HCT116 (cell line): ENCODE measurements around the gene PAQR6. TPM values are rescaled to one million over a fixed set of nuclear protein-coding genes. Genes with fewer than 3 reads are reported as not detected.

Experiments used
- ATAC-seq: fragments of 200-7000 bp; cut with Tn5 transposase; 2 replicates; pipeline ENCODE4 v1.9.1; 2020; ENCODE audit warnings: mild to moderate bottlenecking, moderate library complexity
- BruUV-seq: library from RNA; stranded (reverse); fragments of 400-500 nt; replicated peaks from 2 replicates; lab custom pipeline; 2021; lab: Mats Ljungman, UMichigan
- CTCF ChIA-PET: fragments of 300-600 bp; sonication (Branson Sonifier 250); formaldehyde crosslinking; loops from one replicate; lab custom pipeline; 2021; ENCODE audit warnings: antibody characterized with exemption; lab: Charles Lee
- POLR2A ChIA-PET: fragments of 300-600, 350-600 bp; sonication (Branson Sonifier 250); formaldehyde crosslinking; loops from one replicate; lab custom pipeline; 2021; ENCODE audit warnings: antibody characterized with exemption; lab: Charles Lee
- RAD21 ChIA-PET, 2 experiments: fragments of 300-600 bp; sonication (Branson Sonifier 250); formaldehyde crosslinking; loops; one replicate each; lab custom pipeline; 2023; ENCODE audit warnings: low total read pairs in 2 of 2; ENCODE audit not compliant: uncharacterized antibody in 2 of 2, unreplicated experiment in 2 of 2, low non-redundant PET in 1 of 2; lab: Charles Lee
- DNase-seq: peaks from one replicate; pipeline ENCODE4 v3.0.0-alpha.2; 2010; ENCODE audit warnings: low read depth, low spot score
- H2AFZ ChIP-seq: fragments of 200-600 bp; shearing (Covaris generic), sonication (generic); 2 replicates; pipeline ENCODE4 v1.6.1; 2017; ENCODE audit warnings: low read depth, mixed run types, mixed read lengths, antibody characterized with exemption, low read length; ENCODE audit not compliant: poor library complexity, severe bottlenecking
- H3K27ac ChIP-seq: 2 replicates; pipeline ENCODE4 v1.5.1; 2012; ENCODE audit warnings: low read depth, low read length
- H3K27me3 ChIP-seq: fragments of 200-600 bp; sonication (generic); 2 replicates; pipeline ENCODE4 v1.6.1; 2016; ENCODE audit warnings: mixed run types, low read length, mixed read lengths; ENCODE audit not compliant: insufficient read depth
- H3K36me3 ChIP-seq, 2 experiments: fragments of 200-500 bp in 1 of 2; fragments of 200-600 bp in 1 of 2; sonication (Bioruptor generic) in 1 of 2; sonication (generic) in 1 of 2; 2 replicates each; pipeline versions ENCODE4 v1.5.1 to v1.6.1; 2014 to 2016; ENCODE audit warnings: low read length in 2 of 2, inconsistent platforms in 1 of 2, mixed read lengths in 1 of 2, mixed run types in 1 of 2; ENCODE audit not compliant: insufficient read depth in 2 of 2, control insufficient read depth in 1 of 2
- H3K4me1 ChIP-seq, 2 experiments: fragments of 200-600 bp in 1 of 2; sonication (generic) in 1 of 2; 2 replicates each; pipeline versions ENCODE4 v1.5.1 to v1.6.1; 2012 to 2017; ENCODE audit warnings: low read length in 2 of 2, inconsistent platforms in 1 of 2, mild to moderate bottlenecking in 1 of 2, mixed read lengths in 1 of 2, mixed run types in 1 of 2, moderate library complexity in 1 of 2; ENCODE audit not compliant: insufficient read depth in 2 of 2, control insufficient read depth in 1 of 2
- H3K4me2 ChIP-seq: fragments of 200-600 bp; sonication (generic); 2 replicates; pipeline ENCODE4 v1.6.1; 2017; ENCODE audit warnings: mixed run types, low read length, mixed read lengths
- H3K4me3 ChIP-seq, 2 experiments: fragments of 200-600 bp in 1 of 2; sonication (generic) in 1 of 2; replicated peaks in 1 of 2; 2 replicates each; pipeline ENCODE4 v1.5.1; 2011 to 2016; ENCODE audit warnings: low read length in 2 of 2, control low read depth in 1 of 2, low read depth in 1 of 2, mild to moderate bottlenecking in 1 of 2, mixed read lengths in 1 of 2, mixed run types in 1 of 2
- H3K79me2 ChIP-seq: fragments of 200-600 bp; sonication (generic); 2 replicates; pipeline ENCODE4 v1.6.1; 2017; ENCODE audit warnings: mild to moderate bottlenecking, mixed run types, low read length, moderate library complexity, mixed read lengths; ENCODE audit not compliant: insufficient read depth
- H3K9ac ChIP-seq: fragments of 200-600 bp; sonication (generic); 2 replicates; pipeline ENCODE4 v1.6.1; 2016; ENCODE audit warnings: low read length, mixed read lengths
- H3K9me2 ChIP-seq: fragments of 200-600 bp; sonication (generic), shearing (Covaris generic); 2 replicates; pipeline ENCODE4 v1.6.1; 2017; ENCODE audit warnings: mixed run types, mild to moderate bottlenecking, moderate library complexity; ENCODE audit not compliant: insufficient read depth
- H3K9me3 ChIP-seq, 2 experiments: fragments of 200-500 bp in 1 of 2; fragments of 200-600 bp in 1 of 2; sonication (Bioruptor generic) in 1 of 2; sonication (generic) in 1 of 2; 2 replicates each; pipeline ENCODE4 v1.6.1; 2014 to 2017; ENCODE audit warnings: low read length in 2 of 2, mixed read lengths in 2 of 2, inconsistent platforms in 1 of 2, low read depth in 1 of 2, mild to moderate bottlenecking in 1 of 2, mixed run types in 1 of 2, moderate library complexity in 1 of 2; ENCODE audit not compliant: control insufficient read depth in 1 of 2, insufficient read depth in 1 of 2
- H4K20me1 ChIP-seq: fragments of 200-600 bp; sonication (generic), shearing (Covaris generic); 2 replicates; pipeline ENCODE4 v1.6.1; 2017; ENCODE audit warnings: mixed run types, mild to moderate bottlenecking, moderate library complexity; ENCODE audit not compliant: insufficient read depth
- CBX3 ChIP-seq: IDR thresholded peaks from 2 replicates; pipeline ENCODE4 v1.6.1; 2012; ENCODE audit warnings: low read depth
- EGR1 ChIP-seq: IDR thresholded peaks from 2 replicates; pipeline ENCODE4 v1.6.1; 2012; ENCODE audit warnings: low read depth
- ELF1 ChIP-seq: IDR thresholded peaks from 2 replicates; pipeline ENCODE4 v1.6.1; 2012; ENCODE audit warnings: low read depth, borderline replicate concordance
- FOSL1 ChIP-seq: IDR thresholded peaks from 2 replicates; pipeline ENCODE4 v1.6.1; 2012; ENCODE audit warnings: low read depth
- JUND ChIP-seq: IDR thresholded peaks from 2 replicates; pipeline ENCODE4 v1.6.1; 2012
- POLR2A ChIP-seq: IDR thresholded peaks from 2 replicates; pipeline ENCODE4 v1.7.0; 2011; ENCODE audit warnings: borderline replicate concordance; ENCODE audit not compliant: insufficient read depth, insufficient read length; ENCODE audit errors: extremely low read depth
- RAD21 ChIP-seq: IDR thresholded peaks from 2 replicates; pipeline ENCODE4 v1.6.1; 2012; ENCODE audit warnings: low read depth, mild to moderate bottlenecking
- SIN3A ChIP-seq: IDR thresholded peaks from 2 replicates; pipeline ENCODE4 v1.6.1; 2012; ENCODE audit warnings: low read depth
- SRF ChIP-seq: IDR thresholded peaks from 2 replicates; pipeline ENCODE4 v1.6.1; 2012; ENCODE audit warnings: low read depth
- YY1 ChIP-seq: IDR thresholded peaks from 2 replicates; pipeline ENCODE4 v1.6.1; 2011; ENCODE audit warnings: low read length, low read depth, moderate library complexity, mild to moderate bottlenecking; ENCODE audit not compliant: insufficient replicate concordance; ENCODE audit errors: extremely low read depth
- ZFX ChIP-seq: fragments of 450-650 bp; IDR thresholded peaks from 2 replicates; pipeline ENCODE4 v1.6.1; 2017
- ZNF274 ChIP-seq: fragments of 200-500 bp; sonication (Bioruptor generic); IDR thresholded peaks from 2 replicates; pipeline ENCODE4 v1.6.1; 2014; ENCODE audit warnings: mild to moderate bottlenecking, low read depth, low read length, inconsistent platforms
- intact Hi-C: fragments of 100-400 bp; cut with micrococcal nuclease; formaldehyde crosslinking; loops from 2 replicates; pipeline ENCODE4 v1.10.0; 2022
- total RNA-seq: library from RNA; stranded (reverse); gene quantifications from one replicate; pipeline ENCODE4 v1.2.1, GENCODE V29; 2021; ENCODE audit not compliant: unreplicated experiment
- TF ChIP-seq, protein P1 (sequence below): IDR thresholded peaks from 2 replicates; pipeline ENCODE4 v1.6.1; 2012
- TF ChIP-seq, protein P2 (sequence below): IDR thresholded peaks from 2 replicates; pipeline ENCODE4 v1.6.1; 2012

The PAQR6 gene
- total RNA-seq, 1 experiment from 2014 or later, result 10.9 TPM

DNA sequence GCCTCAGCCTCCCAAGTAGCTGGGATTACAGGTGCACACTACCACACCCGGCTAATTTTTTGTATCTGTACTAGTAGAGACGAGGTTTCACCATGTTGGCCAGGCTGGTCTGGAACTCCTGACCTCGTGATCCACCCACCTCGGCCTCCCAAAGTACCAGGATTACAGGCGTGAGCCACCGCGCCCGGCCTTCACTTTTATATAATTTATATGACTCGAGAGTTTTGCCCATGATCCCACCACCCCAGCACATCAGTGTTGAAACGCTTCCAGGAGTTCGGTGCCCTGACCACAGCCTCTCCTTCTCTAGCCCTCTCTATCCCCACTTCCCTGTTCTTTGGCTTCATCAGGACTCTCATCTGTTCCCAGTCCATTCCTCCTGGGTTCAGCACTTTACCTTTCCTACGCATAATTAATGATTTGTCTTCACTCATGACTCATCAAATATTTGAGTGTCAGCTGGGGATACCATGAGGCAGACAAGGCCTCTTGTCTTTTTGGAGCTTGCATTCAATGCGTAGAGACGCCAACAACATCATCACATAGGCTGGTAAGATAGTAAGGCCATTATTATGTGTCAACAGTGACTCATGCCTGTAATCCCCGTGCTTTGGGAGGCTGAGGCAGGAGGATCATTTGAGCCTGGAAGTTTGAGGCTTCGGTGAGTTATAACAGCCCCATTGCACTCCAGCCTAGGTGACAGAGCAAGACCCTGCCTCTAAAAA lies 33.7 kb downstream of the PAQR6 start:
- peaks cover 0 to 3% of the 10 kb centered on the region in 2 experiments; a peak in 1 of 4 replicates for H3K36me3 ChIP-seq
- DNase-seq, result peak; percentile 74
- no peaks in the 10 kb centered on the region for H4K20me1 ChIP-seq
- no peaks in the 10 kb centered on the region for H3K27me3 ChIP-seq
- H3K27ac ChIP-seq, result peak overlapping the region; percentile 75
- peak overlapping the region; percentile 94 for H3K9ac ChIP-seq
- CTCF ChIA-PET, result interaction anchor here (1.8 to 3.1 kb wide), 2 partner anchors 10 to 69 kb away, joined by 8 to 45 read pairs; no protein-coding TSS in a partner anchor
- POLR2A ChIA-PET, result interaction anchor here (2.6 kb wide), 1 partner anchor 21 kb away, joined by 22 read pairs; the partner anchor contains the start of gene SLC25A44
- peaks cover 35% of the 10 kb centered on the region for H3K79me2 ChIP-seq
- intact Hi-C loops, result no loop called here
- TF ChIP-seq ELF1, result no peak
- no peak for TF ChIP-seq ZFX
- TF ChIP-seq POLR2A, result no peak
- no peak for TF ChIP-seq RAD21
- peak; percentile 21; the same call in 1 of the 2 replicates for TF ChIP-seq CBX3
- TF ChIP-seq SRF, result no peak
- no peak for TF ChIP-seq EGR1
- peak; percentile 61 for TF ChIP-seq FOSL1
- no peak for TF ChIP-seq ZNF274
- TF ChIP-seq SIN3A, result peak; percentile 64
- TF ChIP-seq, protein P1, sequence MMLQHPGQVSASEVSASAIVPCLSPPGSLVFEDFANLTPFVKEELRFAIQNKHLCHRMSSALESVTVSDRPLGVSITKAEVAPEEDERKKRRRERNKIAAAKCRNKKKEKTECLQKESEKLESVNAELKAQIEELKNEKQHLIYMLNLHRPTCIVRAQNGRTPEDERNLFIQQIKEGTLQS, result no peak
- peak; percentile 44 for TF ChIP-seq JUND
- TF ChIP-seq, protein P2, sequence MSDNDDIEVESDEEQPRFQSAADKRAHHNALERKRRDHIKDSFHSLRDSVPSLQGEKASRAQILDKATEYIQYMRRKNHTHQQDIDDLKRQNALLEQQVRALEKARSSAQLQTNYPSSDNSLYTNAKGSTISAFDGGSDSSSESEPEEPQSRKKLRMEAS, result peak; percentile 73; the same call in 1 of the 2 replicates
- TF ChIP-seq YY1, result no peak
- RAD21 ChIA-PET, result no interaction called here
- peak overlapping the region; percentile 99 for H3K4me2 ChIP-seq
- ATAC-seq, result peak; percentile 16; the same call in 1 of the 2 replicates
- no TSS peak for BruUV-seq
- H2AFZ ChIP-seq, result no peak overlapping the region
- no peaks in the 10 kb centered on the region for H3K9me3 ChIP-seq
- peak overlapping the region; percentile 85 to 96 for H3K4me3 ChIP-seq
- H3K4me1 ChIP-seq, result peaks cover 10 to 21% of the 10 kb centered on the region in 2 experiments
- H3K9me2 ChIP-seq, result no peaks in the 10 kb centered on the region
